Endometrial microvascular endothelial cells (primary cell): ENCODE results near the gene ANKRD11. TPM values are rescaled to one million over a fixed set of nuclear protein-coding genes. Genes with fewer than 3 reads are reported as not detected.
"Not testable (repeated sequence)": the region's sequence is repeated elsewhere in the genome, so short reads cannot be mapped to it uniquely, and the experiment has no call there.

Experiments
- in situ Hi-C: cut with HindIII; loops from 2 replicates; pipeline ENCODE4 v1.10.0; 2017; ENCODE audit warnings: low sequenced_read_pairs, low pct_unique_long_range_greater_than_20kb; ENCODE audit errors: inconsistent ontology term
- total RNA-seq: library from RNA; depleted of rRNA; stranded (reverse); fragments of >200 nt; gene quantifications from one replicate; pipeline ENCODE4 v1.2.3, GENCODE V29; 2015; ENCODE audit errors: inconsistent ontology term

Gene ANKRD11
- total RNA-seq, 1 donor from 2014 or later, result 72.5 TPM

GRCh38 chr16:89458551-89458950 lies 31.8 kb downstream of the ANKRD11 start:
- in situ Hi-C loops, result no loop called here

GRCh38 chr16:89456419-89456959 lies 33.9 kb downstream of the ANKRD11 start:
- in situ Hi-C loops, result no loop called here

GRCh38 chr16:89455692-89456091 lies 34.7 kb downstream of the ANKRD11 start:
- in situ Hi-C loops, result no loop called here

DNA sequence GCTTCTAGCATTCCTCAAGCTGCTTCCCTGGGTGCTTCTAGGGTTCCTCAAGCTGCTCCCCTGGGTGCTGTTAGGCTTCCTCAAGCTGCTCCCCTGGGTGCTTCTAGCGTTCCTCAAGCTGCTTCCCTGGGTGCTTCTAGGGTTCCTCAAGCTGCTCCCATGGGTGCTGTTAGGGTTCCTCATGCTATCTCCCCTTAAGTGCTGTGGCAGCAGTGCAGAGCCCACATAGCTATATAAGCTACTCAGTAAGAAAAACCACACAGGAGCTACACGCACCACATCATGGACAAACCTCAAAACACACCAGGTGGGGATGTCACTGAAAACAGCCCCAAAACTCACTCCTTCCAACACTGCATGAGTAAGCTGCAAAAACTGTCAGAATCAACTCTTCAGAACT lies 35.2 kb downstream of the ANKRD11 start:
- in situ Hi-C loops, result no loop called here

DNA sequence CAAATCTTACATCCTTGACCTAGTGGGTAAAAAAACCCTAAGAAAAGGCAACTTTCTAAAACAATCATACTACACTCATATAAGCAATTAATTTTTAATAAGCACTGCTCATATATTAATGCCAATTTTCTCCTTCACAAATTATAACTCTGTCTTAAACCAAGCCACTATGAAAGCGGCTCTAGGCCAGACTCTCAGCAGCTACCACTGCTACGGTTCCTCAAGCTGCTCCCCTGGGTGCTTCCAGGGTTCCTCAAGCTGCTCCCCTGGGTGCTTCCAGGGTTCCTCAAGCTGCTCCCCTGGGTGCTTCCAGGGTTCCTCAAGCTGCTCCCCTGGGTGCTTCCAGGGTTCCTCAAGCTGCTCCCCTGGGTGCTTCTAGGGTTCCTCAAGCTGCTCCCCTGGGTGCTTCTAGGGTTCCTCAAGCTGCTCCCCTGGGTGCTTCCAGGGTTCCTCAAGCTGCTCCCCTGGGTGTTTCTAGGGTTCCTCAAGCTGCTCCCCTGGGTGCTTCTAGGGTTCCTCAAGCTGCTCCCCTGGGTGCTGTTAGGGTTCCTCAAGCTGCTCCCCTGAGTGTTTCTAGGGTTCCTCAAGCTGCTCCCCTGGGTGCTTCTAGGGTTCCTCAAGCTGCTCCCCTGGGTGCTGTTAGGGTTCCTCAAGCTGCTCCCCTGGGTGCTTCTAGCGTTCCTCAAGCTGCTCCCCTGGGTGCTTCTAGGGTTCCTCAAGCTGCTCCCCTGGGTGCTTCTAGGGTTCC lies 35.8 kb downstream of the ANKRD11 start:
- in situ Hi-C loops, result not testable (repeated sequence)

GRCh38 chr16:89453501-89454321 lies 36.6 kb downstream of the ANKRD11 start:
- in situ Hi-C loops, result no loop called here

- in situ Hi-C loops, result no loop called here
Observed at GRCh38 chr16:89452925-89453324, 37.4 kb downstream of the ANKRD11 start.

GRCh38 chr16:89452241-89452640 lies 38.1 kb downstream of the ANKRD11 start:
- in situ Hi-C loops, result no loop called here

GRCh38 chr16:89450537-89450936 lies 39.8 kb downstream of the ANKRD11 start:
- in situ Hi-C loops, result no loop called here

- in situ Hi-C loops, result no loop called here
Observed at GRCh38 chr16:89449726-89450335, 40.5 kb downstream of the ANKRD11 start.

GRCh38 chr16:89448656-89449055 lies 41.7 kb downstream of the ANKRD11 start:
- in situ Hi-C loops, result no loop called here

- in situ Hi-C loops, result no loop called here
Observed at GRCh38 chr16:89446975-89447293, 43.4 kb downstream of the ANKRD11 start.

GRCh38 chr16:89446136-89446974 lies 44.0 kb downstream of the ANKRD11 start:
- in situ Hi-C loops, result no loop called here

DNA sequence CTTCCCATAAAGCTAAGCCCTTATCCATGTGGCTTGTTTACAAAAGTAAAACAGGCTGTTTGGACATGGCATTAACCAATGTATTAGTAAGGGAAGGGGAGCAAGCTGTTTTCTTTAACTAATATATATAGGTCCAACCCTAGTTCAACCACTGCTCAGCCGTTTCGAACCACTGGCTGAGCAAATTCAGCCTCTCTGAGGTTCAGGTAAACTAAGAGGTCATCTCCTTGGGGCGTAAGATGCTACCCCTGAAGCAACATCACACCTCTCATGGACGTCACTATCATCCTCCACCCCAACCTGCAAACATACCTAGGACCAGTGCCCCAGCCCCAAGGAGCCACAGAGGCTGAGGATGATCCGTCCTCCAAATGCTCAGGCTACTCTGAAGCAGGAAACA lies 45.2 kb downstream of the ANKRD11 start:
- in situ Hi-C loops, result no loop called here

DNA sequence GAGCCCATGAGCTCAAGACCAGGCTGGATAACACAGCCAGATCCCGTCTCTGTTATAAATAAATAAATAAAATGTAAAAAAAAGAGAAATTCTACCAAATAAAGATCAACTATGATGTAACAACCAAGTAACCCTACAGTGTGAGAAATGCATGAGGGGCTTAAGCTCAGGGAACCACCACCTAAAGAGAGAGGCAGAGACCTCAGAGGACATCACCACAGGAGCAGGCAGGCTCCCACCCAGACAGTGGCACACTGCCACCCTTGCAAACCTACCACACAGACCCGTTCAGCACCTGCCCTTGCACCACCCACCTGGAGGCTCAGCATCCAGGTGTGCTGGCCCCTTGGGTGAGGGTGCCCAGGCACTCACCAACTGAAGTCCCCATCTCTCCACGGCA lies 45.6 kb downstream of the ANKRD11 start:
- in situ Hi-C loops, result no loop called here

GRCh38 chr16:89444151-89444723 lies 46.1 kb downstream of the ANKRD11 start:
- in situ Hi-C loops, result no loop called here

DNA sequence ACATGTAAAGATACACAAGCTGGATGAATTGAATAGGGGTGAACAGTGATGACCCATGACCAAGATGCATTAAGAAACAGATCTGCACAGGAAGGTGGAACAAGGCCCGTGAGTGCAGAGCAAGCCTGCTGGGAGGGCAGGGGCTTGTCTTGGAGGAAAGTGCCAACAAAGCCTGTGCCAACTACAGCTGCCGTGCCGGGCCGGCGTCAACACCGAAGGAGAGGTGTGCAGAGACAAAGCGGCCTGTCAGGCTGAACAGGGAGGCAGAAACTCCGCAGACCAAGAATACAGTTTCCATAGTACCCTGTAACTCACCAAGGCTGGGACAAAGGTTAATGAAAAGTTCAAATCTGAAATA lies 46.7 kb downstream of the ANKRD11 start:
- in situ Hi-C loops, result no loop called here

GRCh38 chr16:89442990-89443726 lies 47.2 kb downstream of the ANKRD11 start:
- in situ Hi-C loops, result no loop called here
